AG04449 (cell line): ENCODE measurements around the gene AACS.

Experiments used
- CTCF ChIA-PET: fragments of 350-600 bp; formaldehyde crosslinking; extraction: SDS; loops from one replicate; lab custom pipeline; 2021; ENCODE audit warnings: antibody characterized with exemption; lab: Yijun Ruan, JAX
- POLR2A ChIA-PET: fragments of 400-600, 350-600 bp; formaldehyde crosslinking; extraction: SDS; loops from one replicate; lab custom pipeline; 2020; ENCODE audit warnings: antibody characterized with exemption, inconsistent platforms; lab: Yijun Ruan, JAX
- DNase-seq: peaks from one replicate; pipeline ENCODE4 v3.0.0-alpha.2; 2010; ENCODE audit warnings: low read depth, low spot score
- H3K4me3 ChIP-seq: 2 replicates; pipeline ENCODE4 v1.5.1; 2011; ENCODE audit warnings: low read depth, mild to moderate bottlenecking, control low read depth, low read length
- CTCF ChIP-seq: IDR thresholded peaks from one replicate; pipeline ENCODE4 v1.5.1; 2011; ENCODE audit warnings: mild to moderate bottlenecking, moderate library complexity, low read length, control low read depth, inconsistent platforms; ENCODE audit not compliant: insufficient read depth; ENCODE audit errors: missing control alignments

AACS gene

DNA sequence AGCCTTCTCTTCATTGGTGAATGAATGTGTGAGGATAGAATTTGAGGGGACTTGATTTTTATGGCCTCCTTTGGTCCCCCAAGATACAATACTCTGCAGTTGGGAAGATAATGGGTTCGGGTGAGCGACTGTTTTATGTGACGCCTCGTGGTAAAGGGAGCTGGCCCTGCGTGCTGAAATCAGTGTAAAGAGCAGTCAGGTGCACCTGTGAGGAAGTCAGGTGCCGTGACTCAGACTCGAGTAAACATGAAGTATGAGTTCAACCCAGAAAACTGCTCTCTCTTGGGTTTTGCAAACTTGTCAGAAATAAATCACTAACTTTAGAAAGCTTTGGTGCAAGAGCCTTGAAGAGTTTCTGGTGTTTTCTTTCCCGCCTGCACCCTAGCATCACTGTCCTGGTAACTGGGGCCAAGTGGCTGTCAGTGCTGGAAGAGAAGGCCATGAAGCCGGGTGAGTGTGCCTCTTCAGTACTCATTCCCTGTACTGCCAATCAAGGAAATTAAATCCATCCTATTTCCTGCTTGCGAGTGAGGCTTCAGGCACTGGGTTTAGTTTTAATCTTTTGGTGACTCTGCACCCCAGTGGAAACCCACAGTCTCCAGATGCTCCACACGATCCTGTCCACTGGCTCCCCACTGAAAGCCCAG lies 59.2 kb downstream of the AACS start:
- ChIA-PET CTCF (no interaction called here), POLR2A (no interaction called here)
- TF ChIP-seq CTCF = no peak
- H3K4me3 ChIP-seq = no peak overlapping the region
- no peak for DNase-seq

GRCh38 chr12:125125271-125125670 lies 60.0 kb downstream of the AACS start:
- no peak for TF ChIP-seq CTCF
- CTCF ChIA-PET = no interaction called here
- H3K4me3 ChIP-seq = no peak overlapping the region
- POLR2A ChIA-PET = no interaction called here
- DNase-seq = no peak

- CTCF ChIA-PET = no interaction called here
- TF ChIP-seq CTCF = no peak
- DNase-seq = no peak
- POLR2A ChIA-PET = no interaction called here
- no peak overlapping the region for H3K4me3 ChIP-seq
These were observed 63.4 kb downstream of the AACS start for GRCh38 chr12:125128439-125129178.

- ChIA-PET POLR2A (no interaction called here), CTCF (no interaction called here)
- H3K4me3 ChIP-seq = no peak overlapping the region
- DNase-seq = no peak
- TF ChIP-seq CTCF = no peak
These were observed 63.9 kb downstream of the AACS start for GRCh38 chr12:125129179-125129571.

DNA sequence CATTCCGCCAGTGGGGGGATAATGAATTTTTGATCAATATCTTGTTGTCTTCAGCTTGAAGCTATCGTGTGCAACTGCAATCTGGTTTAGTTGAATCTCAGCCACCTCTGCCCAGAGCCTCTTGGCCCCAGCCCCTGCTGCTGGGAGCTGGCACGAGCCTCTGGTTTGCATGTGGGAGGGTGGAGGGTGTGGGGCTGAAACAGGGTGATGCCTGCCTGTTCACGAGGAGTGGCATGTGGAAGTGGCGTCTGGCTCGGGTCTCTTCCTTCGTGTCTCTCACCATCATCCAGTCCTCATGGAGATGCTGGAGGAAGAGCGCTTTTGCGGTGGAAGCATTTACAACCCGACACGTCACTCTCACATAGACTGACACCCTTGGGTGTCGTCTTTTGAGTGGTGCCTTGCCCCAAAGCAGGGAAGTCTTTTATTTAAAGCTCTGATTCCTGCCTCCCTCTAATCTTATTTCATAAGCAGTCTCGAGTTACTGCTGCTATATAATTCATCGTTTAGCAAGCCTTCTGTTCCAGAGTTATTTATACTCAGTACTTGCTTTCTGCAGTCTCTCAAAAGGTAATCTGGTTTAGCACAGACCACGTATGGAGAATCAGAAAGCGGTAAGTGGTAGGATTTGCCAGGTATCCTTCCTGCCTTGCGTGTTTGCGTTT lies 64.5 kb downstream of the AACS start:
- no peak overlapping the region for H3K4me3 ChIP-seq
- ChIA-PET POLR2A (no interaction called here), CTCF (no interaction called here)
- no peak for TF ChIP-seq CTCF
- DNase-seq = no peak

GRCh38 chr12:125131958-125132357 lies 66.7 kb downstream of the AACS start:
- no peak overlapping the region for H3K4me3 ChIP-seq
- CTCF ChIA-PET = no interaction called here
- no peak for DNase-seq
- POLR2A ChIA-PET = no interaction called here
- no peak for TF ChIP-seq CTCF
